SK-N-SH treated with all-trans-retinoic acid at 6 μM for 48 hours (cell line): ENCODE data around the gene DRC7.

Source experiments
- GLIS3 ChIP-seq: fragments of 250-450 bp; sonication (Bioruptor Pico); IDR thresholded peaks from 2 replicates; pipeline ENCODE4 v1.5.0; 2020; ENCODE audit warnings: mild to moderate bottlenecking, moderate library complexity
- ZFP3 ChIP-seq: fragments of 250-450 bp; sonication (Bioruptor Pico); IDR thresholded peaks from 2 replicates; pipeline ENCODE4 v1.5.0; 2020; ENCODE audit warnings: mild to moderate bottlenecking, moderate library complexity
- ZFP30 ChIP-seq: fragments of 450-650 bp; formaldehyde crosslinking; IDR thresholded peaks from 2 replicates; pipeline ENCODE4 v1.5.0; 2022; ENCODE audit warnings: mild to moderate bottlenecking, moderate library complexity

DNA sequence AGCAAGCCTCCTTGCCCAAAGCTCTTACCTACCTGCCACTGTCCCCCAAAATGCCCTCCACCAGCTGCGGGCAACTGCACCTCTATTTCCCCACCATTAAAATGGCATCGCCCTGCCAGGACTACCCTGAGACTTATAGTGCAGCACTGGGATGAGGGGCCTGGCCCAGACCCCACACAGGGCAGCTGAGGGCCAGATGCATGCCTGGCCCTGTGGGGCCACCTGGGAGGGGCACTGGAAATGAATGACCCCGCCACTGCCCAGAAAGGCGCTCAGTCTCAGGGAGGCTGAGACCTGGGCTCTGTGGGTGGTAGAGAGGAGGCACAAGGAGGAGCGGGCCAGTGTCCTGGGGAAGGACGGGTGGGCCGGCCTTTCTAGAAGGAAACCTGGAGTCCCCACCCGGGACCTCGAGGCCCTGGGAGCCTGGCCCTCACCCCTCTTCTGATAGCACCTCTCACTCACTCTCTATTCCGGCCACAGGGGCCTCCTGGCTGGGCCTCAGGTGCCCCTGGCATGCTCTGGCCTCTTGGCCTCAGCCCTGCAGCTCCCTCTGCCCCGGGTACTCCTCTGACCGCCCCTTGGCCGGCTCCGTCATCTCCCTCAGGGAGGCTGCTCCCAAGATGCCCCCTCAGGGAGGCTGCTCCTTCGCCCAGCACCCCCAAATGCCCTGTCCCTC is 67.9 kb downstream of the DRC7 start:
- TF ChIP-seq ZFP30 (CRISPR knock-in tag) (no peak), GLIS3 (CRISPR knock-in tag) (no peak), ZFP3 (CRISPR knock-in tag) (no peak)
